RKO (cell line): ENCODE data around the gene ELAVL3.
"Not testable (repeated sequence)": the region's sequence is repeated elsewhere in the genome, so short reads cannot be mapped to it uniquely, and the experiment has no call there.

Source experiments
- DNase-seq: peaks from one replicate; pipeline ENCODE4 v3.0.0-alpha.2; 2016; ENCODE audit warnings: low spot score

Gene ELAVL3

DNA sequence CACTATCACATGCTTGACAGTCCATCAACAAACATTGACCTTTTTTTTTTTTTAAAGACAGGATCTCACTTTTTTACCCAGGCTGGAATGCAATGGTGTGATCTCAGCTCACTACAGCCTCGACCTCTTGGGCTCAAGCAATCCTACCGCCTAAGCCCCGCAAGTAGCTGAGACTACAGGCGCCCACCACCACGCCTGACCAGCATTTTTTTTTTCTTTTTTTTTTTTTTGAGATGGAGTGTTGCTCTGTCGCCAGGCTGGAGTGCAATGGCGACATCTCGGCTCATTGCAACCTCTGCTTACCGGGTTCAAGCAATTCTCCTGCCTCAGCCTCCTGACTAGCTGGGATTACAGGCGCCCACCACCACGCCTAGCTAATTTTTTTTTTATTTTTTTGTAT, 21.9 kb downstream of the ELAVL3 start:
- not testable (repeated sequence) for DNase-seq

DNA sequence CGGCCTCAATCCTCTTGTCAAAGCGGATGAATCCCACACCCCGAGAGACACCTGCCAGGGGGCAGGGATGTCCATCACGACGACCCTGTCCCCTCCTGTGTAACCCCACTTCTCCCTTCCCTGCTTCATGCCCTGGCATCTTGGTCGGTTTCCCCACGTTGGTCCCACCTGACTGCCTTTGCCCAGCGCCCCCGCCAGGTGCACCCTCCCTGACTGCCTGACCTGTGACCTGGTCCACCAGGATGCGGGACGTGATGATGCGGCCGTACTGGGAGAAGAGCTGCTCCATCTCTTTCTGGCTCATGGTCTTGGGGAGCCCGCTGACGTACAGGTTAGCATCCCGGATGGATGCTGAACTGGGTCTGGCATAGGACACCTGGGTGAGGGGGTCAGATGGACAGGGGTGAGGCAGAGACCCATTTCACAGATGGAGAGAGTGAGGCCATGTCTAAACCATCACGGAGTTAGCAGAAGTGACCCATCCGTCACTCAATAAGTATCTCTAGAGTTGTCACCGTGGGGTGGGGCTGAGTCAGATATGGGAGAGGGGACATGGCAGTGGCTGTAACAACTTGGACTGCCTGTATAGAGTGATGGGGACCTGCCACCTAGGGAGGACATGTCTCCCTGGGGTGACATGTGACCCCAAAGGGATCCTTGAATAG, 22.5 kb downstream of the ELAVL3 start:
- DNase-seq: no peak

DNA sequence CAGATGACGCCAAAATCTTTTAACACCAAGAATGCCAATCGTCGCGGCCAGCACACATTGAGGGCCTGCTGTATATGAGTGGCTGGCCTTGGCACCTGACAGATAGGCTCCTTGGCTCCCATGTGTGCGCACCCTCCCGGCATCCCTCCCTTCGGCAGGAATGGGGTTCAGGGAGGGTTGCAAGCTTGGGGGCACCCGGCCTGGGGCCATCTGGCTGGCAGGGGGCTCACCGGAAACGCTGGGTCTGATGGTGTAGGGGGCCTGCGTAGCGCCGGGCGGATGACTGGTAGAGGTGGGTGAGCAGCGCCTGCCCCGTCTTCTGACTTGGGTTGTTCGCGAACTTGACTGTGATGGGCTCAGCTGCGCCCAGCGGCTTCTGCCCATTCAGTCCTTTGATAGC, 23.0 kb downstream of the ELAVL3 start:
- DNase-seq: no peak

DNA sequence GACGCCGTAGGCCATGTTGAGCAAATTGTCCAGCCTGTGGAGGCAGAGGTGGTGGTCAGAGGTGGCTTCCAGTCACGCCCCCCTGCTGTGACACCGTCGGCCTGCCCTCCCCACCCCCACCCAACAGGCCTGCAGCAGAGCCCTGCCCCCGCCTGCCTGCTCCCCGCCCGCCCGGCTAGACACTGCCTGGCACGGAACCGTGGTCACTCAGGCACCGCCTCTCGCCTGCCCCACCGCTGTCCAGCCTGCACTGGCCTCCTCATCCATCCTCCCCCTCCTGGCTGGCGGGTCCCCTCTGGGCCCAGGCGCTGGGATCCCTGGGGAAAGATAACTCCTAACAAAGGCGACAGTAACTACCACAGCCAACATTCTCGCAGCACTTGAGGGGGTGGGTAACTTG, 23.7 kb downstream of the ELAVL3 start:
- no peak for DNase-seq

DNA sequence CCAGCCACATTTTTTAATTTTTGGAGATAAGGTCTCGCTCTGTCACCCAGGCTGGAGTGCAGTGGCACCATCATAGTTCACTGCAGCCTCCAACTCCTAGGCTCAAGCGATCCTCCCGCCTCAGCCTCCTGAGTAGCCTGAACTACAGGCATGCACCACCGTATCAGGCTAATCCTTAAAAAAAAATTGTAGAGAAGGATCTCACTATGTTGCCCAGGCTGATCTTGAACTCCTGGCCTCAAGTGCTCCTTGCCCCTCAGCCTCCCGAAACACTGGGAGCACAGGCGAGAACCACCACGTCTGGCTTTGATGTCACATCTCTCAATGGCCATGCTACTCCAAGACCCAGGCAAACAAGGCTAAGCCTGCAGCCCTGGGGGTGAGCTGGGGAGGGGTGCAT, 24.2 kb downstream of the ELAVL3 start:
- DNase-seq: no peak

DNA sequence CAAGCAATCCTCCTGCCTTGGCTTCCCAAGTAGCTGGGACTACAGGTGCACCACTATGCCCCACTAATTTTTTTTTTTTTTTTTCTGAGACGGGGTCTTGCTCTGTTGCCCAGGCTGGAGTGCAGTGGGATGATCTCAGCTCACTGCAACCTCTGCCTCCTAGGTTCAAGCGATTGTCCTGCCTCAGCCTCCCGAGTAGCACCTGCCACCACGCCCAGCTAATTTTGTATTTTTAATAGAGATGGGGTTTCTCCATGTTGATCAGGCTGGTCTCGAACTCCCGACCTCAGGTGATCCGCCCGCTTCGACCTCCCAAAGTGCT, 25.7 kb downstream of the ELAVL3 start:
- not testable (repeated sequence) for DNase-seq

DNA sequence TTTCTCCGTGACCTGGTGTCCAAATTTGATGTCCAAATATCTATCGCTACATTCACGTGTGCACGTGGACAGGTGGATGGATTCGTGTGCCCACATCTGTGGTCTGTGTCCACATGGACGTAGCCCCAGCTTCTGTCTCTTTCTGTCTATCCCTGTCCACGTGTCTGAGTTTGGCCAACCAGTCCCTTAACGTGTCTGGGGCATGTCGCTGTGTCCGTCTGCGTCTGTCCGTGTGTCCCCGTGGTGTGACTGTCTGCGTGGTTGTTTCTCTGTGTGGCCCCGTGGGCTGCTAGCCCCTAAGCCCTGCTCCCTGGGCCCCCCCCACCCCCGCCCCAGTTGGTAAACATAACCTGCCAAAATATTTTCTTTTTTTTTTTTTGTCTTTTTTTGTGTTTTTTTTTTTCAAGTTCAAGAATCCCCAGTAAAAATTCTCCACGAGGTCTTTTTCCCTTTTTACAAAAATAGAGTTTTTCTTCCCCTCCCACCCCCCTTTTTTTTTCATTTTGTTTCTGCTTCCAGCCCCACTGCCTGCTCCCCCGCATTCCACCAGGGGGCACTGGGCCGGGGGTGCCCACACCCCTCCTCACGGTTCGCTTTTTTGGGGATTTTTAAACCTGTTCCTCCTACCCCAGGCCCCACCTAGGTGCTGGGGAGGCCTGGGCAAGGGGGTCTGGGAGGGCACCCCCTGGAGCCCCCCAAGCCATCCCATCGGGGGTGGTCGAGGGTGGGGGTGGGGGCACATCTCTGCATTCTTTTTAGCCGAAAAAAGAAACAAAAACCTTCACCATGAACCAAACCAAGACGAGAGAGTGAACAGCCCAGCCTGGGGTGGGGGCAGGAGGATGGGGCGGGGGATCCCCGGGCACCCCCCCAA, 27.1 kb downstream of the ELAVL3 start:
- no peak for DNase-seq

DNA sequence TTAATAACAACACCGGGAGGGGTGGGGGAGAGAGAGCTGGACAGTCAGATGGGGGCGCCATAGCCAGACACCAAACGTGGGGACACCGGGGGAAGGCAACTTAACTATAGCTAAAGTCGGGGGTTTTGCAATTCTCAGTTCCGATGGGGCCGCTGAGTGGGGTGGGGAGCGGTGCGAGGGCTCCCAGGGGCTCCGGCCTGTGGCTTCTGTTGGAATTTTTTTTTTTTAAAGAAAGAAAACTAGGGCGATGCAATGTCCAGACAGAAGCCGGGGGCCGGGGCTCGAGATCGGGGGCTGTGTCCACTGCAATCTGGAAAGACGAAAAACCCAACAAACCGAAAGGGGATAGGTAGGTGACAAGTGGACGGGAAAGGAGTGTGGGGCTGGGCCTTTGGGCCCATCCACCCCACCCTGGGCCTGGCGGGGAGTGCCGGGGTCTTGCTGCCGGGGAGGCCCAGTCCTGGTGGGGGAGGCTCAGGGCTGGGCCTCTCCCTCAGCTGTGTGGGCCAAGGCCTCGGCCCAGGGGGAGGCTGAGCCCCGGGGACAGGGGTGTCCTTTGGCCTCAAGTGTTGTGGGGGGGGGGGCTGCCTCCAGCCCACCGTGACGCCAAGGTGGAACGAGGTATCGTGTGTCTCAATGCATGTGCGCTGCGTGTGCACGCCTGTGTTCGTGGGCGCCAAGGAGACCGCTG, 28.1 kb downstream of the ELAVL3 start:
- no peak for DNase-seq

DNA sequence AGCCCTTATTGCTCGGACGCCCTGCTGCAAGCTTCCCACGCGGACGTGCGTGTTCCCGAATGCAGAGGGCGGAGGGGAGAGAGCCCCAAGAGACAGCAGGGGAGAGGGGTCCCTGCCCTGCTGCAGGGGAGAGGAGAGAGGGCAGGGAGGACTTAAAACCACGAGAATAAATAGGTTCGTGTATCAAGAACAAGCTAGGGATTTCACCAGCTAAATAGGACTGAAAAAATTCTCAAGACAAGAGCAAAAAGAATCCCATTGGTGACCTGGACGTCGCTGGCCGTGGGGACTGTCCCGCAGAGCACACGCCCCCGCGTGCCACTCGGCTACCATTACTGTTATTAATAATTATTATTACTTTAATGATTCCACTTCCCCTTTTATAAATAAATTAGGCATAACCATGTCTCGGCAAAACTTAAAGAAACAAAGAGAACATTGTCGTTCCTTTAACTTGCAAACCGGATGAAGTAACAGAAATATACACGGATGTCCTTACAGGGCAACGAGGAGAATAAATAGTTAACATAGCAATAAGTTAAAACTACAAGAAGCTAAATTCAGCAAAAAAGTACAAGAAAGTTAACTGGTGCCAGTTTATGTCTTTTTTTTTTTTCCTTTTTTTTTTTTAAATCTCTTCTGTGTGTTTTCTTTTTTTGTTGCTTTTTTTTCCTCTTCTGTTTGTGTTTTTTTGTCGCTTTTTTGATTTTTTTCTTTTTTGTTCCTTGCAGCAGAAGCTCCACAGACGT, 28.8 kb downstream of the ELAVL3 start:
- no peak for DNase-seq

DNA sequence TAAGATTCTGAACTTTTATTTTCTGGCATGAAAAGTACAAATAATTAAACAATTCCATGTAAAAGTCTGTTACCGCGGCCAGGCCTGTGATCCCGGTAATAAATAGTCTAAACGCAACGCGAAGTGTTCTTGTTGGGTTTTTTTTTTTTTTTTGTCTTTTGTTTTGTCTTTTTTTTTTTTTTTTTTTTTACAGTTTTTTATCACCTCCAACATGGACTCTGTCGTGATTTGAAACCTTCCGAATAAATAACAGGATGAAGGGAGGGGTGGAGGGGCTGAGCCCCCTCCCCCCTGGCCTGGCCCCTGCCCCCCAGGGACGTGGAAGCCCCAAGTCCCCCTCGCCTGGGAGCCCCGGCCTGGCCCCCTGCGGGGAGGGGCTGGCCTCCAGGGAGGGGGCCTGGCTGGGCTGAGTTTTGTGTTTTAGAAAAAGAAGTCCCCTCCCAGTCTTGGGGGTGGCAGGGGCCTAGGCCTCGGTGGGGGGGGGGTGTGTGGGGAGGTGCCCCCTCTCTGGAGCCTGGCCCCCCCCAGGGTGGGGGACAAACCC, 29.4 kb downstream of the ELAVL3 start:
- no peak for DNase-seq

DNA sequence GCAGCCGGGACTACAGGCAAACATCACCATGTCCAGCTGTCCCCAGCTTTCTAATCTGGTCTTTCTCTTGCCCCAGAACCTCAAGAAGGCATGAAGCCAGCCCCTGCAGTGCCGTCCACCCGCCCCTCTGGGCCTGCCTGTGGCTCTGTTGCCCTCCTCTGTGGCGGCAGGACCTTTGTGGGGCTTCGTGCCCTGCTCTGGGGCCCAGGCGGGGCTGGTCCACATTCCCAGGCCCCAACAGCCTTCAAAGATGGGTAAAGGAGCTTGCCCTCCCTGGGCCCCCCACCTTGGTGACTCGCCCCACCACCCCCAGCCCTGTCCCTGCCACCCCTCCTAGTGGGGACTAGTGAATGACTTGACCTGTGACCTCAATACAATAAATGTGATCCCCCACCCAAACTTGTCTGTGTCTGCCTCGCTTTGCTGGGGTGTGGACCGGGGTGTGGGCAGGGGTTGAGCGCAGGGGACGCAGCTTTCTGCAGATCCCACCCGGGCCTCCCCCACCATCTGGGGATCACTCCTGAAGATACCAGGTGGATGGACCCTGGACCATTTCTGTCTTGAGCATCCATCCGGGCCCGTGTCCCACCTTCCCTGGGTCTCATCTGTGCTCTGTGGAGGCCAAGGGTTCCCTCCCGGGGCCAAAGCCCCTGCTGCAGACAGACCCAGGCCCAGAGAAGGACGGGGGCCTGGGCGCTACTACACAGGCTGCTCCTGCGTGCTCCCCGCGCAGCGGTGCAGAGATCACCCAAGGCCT, 30.1 kb downstream of the ELAVL3 start:
- no peak for DNase-seq

DNA sequence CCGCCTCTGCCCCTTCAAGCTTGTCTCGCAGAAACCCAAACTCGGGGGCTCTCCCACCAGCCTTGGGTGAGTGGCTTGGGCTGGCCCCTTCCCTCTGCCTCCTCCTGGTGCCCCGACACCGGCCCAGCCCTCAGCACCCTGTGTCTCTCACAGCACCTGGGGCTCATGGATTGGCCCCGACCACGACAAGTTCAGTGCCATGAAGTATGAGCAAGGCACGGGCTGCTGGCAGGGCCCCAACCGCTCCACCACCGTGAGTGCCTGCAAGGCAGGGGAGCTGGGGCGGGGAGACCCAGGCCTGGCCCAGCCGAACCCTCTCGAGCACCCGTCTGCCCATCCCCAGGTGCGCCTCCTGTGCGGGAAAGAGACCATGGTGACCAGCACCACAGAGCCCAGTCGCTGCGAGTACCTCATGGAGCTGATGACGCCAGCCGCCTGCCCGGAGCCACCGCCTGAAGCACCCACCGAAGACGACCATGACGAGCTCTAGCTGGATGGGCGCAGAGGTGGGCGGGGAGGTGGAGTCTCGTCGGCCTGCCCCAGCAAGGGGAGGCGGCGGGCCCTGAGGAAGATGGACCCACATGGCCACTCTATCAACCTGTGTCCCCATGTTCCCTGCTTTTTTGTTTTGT, 31.8 kb downstream of the ELAVL3 start:
- DNase-seq: no peak

DNA sequence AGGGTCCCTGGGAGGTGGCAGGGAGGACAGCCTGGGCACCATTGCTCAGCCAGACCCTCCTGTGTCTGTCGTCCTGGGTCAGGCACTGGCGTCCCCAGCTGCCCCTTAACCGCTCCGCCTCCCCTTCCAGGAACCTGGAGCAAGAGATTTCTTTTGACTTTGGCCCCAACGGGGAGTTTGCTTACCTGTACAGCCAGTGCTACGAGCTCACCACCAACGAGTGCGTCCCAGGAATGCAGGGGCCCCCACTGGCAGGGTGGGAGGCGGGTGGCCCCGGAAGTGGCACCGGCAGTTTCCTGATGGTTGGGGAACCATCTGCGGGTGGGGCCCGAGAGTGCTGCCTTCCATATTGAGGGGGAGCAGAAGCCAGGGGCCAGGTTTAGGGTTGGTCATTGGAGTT, 32.4 kb downstream of the ELAVL3 start:
- no peak for DNase-seq

DNA sequence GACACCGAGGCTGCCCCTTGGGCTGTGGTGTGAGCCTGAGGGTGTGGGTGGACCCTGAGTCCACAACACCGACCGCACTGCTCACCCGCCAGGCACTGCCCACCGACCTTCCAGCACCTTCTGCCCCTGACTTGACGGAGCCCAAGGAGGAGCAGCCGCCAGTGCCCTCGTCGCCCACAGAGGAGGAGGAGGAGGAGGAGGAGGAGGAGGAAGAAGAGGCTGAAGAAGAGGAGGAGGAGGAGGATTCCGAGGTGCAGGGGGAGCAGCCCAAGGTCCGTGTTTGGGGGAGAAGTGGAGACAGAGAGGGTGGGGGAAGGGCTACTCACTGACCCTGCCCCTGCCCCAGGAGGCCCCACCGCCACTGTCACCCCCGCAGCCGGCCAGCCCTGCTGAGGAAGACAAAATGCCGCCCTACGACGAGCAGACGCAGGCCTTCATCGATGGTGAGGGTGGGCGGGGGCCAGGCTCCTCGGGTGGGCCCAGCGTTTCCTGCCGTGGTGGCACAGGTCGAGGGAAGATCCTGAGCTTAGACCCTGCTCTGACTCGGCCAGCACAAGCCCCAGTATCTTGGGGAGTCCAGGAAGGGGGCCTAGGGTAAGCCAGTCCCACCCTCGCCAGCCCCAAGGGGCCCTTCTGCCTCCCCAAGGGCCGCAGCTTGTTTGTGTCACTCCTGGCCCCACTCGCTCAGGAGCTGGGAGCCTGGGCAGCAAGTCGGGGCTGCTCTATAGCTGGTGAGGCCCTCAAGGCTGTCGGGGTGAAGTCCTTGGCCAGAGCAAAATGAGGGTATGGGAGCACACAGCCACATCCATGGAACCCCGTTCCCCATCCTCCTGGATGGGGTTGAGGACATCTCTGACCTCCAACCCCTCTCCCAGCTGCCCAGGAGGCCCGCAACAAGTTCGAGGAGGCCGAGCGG, 33.2 kb downstream of the ELAVL3 start:
- no peak for DNase-seq

DNA sequence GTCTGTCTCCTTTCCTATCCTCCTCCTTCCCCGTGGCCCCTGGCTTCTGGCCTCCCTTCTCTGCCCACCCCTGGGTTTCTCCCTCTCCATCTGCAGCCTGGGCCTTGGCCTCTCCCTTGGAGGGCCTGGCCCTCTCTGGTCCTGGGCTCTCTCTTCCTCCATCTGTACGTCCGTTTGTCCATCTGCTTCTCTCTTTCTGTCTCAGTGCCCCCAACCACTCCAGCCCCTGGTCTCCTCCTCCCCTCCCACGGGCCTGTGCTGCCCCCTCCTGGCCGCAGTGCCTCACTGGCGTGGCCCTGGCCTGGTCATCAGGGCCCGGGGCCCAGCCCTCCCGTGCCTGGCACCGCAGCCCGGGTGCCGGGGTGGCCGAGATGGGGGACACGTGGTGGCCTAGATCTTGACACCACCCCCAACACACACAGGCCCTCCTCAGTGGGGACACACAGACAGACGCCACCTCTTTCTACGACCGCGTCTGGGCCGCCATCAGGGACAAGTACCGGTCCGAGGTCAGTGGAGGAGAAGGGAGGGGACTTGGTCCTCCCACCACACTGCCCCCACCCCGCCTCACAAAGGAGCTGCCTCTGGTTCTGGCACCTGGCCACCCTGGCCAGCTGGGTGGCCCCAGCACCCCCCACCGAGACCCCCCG, 34.1 kb downstream of the ELAVL3 start:
- no peak for DNase-seq

DNA sequence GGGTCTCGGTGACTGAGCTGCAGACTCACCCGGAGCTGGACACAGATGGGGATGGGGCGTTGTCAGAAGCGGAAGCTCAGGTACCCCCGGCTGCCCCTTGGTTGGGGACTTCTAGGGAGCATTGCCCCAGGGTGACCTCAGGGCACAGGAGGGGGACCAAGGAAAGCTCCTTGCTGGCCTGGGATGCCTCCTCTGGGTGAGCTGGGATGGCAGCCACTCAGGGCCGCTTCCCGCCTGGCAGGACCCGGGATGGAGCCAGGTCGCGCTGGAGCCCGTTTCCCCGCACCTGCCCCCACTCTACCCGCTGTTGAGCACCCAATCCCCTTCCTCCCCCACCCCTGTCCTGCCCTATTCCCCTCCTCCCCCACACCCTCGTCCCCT, 34.6 kb downstream of the ELAVL3 start:
- no peak for DNase-seq

DNA sequence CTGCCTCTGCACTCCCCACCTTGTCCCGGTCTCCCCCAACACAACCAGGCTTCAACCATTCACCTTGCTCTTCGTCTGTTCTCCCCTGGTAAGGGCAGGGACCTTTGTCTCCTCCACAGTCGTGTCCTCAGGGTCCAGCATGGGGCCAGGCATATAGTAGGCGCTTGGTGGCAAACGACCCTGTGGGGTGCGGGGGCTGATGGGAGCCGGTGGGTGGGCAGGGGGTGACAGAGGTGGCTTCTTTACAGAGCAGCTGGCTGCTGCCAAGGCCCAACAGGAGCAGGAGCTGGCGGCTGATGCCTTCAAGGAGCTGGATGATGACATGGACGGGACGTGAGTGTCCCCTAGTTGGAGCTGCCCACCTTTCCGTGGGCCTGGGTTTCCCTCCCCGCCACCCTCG, 35.7 kb downstream of the ELAVL3 start:
- no peak for DNase-seq

DNA sequence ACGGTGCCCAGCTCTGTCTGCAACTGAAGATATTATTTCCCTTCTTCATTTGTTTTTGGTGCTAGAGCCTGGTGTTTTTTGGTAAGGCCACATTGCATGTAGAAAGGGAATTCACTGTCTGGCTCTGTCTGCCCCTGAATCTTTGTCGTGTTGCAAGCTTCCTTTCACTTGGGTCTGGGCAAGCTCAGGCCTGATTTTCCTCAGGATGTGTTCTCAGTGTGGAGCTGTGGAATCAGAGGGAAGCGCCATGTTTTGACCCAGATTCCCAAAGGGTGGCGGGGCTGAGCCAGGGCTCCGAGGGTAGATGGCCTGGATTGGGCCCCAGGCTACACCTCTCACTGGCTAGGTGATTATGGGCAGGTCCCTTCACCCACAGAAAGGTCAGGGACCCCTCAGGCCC, 36.8 kb downstream of the ELAVL3 start:
- no peak for DNase-seq

DNA sequence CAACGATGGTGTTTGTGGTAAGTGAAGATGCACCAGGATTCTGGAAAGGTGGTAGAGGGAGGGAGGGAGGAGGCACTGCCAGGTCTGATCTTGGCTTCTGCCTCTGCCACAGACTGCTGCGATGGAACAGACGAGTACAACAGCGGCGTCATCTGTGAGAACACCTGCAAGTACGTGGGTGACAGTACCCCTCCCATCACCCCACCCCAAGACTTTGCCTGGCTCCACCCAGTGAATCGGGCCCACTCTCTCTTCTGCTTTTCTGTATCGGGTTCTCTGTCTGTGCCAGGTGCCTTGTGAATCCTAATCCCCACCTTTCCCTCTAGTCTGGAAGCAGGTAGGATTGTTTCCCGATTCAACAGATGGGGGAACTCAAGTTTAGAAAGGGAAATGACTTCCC, 42.9 kb downstream of the ELAVL3 start:
- no peak for DNase-seq
